K562 (cell line): ENCODE measurements around the gene TAAR8. TPM values are rescaled to one million over a fixed set of nuclear protein-coding genes. Genes with fewer than 3 reads are reported as not detected.

ENCODE experiments used
- ATAC-seq: fragments of 200-7000 bp; cut with Tn5 transposase; 3 replicates; pipeline ENCODE4 v1.9.1; 2020; ENCODE audit warnings: moderate library complexity
- BruUV-seq: library from RNA; stranded (reverse); fragments of 400-500 nt; replicated peaks from 2 replicates; lab custom pipeline; 2021; lab: Mats Ljungman, UMichigan
- CTCF ChIA-PET: fragments of 300-600 bp; formaldehyde crosslinking; extraction: SDS; loops from one replicate; lab custom pipeline; 2021; ENCODE audit warnings: low intra/inter-chr PET ratio; lab: Yijun Ruan, JAX
- POLR2A ChIA-PET: fragments of 300-600, 350-650 bp; sonication (Branson Sonifier 250); formaldehyde crosslinking; extraction: SDS; loops from one replicate; lab custom pipeline; 2021; ENCODE audit warnings: antibody characterized with exemption, inconsistent platforms; lab: Yijun Ruan, JAX
- DNase-seq, 4 experiments: peaks; one replicate each; pipeline versions ENCODE4 v3.0.0 to v3.0.0-alpha.2; 2011 to 2018; ENCODE audit warnings: low spot score in 3 of 4, mixed read lengths in 3 of 4; ENCODE audit errors: extremely low read depth in 1 of 4
- FAIRE-seq: peaks from 2 replicates; lab custom pipeline; 2011; peaks lifted over from hg19 to GRCh38; lab: Jason Lieb, UNC
- H2AFZ ChIP-seq: 2 replicates; pipeline ENCODE4 v1.6.0; 2011; ENCODE audit warnings: low read depth, low read length, control low read depth, inconsistent platforms
- H3K27ac ChIP-seq: fragments of 200-600 bp; 3 replicates; pipeline ENCODE4 v1.8.0; 2011; ENCODE audit warnings: low read depth, mild to moderate bottlenecking, control low read depth, inconsistent platforms, low read length, moderate library complexity, mixed read lengths; ENCODE audit errors: extremely low read depth
- H3K27me3 ChIP-seq, 2 experiments: fragments of 300-600 bp in 1 of 2; 2 replicates in 1 of 2; 3 replicates in 1 of 2; pipeline versions ENCODE4 v1.6.0 to v1.8.0; 2011; ENCODE audit warnings: inconsistent platforms in 2 of 2, low read length in 2 of 2, mild to moderate bottlenecking in 1 of 2, mixed read lengths in 1 of 2, moderate library complexity in 1 of 2; ENCODE audit not compliant: control insufficient read depth in 2 of 2, insufficient read depth in 2 of 2
- H3K36me3 ChIP-seq: fragments of 300-600 bp; 3 replicates; pipeline ENCODE4 v1.8.0; 2011; ENCODE audit warnings: mild to moderate bottlenecking, low read length, inconsistent platforms; ENCODE audit not compliant: control insufficient read depth, insufficient read depth
- H3K4me1 ChIP-seq, 2 experiments: fragments of 200-600 bp in 1 of 2; replicated peaks in 1 of 2; 2 replicates in 1 of 2; 3 replicates in 1 of 2; pipeline versions ENCODE4 v1.5.1 to v1.8.0; 2011; ENCODE audit warnings: inconsistent platforms in 2 of 2, low read length in 2 of 2, mild to moderate bottlenecking in 1 of 2, mixed read lengths in 1 of 2, moderate library complexity in 1 of 2; ENCODE audit not compliant: control insufficient read depth in 2 of 2, insufficient read depth in 2 of 2
- H3K4me2 ChIP-seq: 2 replicates; pipeline ENCODE4 v1.6.1; 2011; ENCODE audit warnings: low read length, control low read depth, inconsistent platforms, mixed read lengths; ENCODE audit not compliant: insufficient read depth
- H3K4me3 ChIP-seq: fragments of 200-600 bp; sonication (generic), shearing (Covaris generic); 2 replicates; pipeline ENCODE4 v1.5.1; 2016; ENCODE audit warnings: control low read depth, inconsistent platforms
- H3K79me2 ChIP-seq: fragments of 200-600 bp; 3 replicates; pipeline ENCODE4 v1.8.0; 2011; ENCODE audit warnings: low read length, inconsistent platforms; ENCODE audit not compliant: control insufficient read depth, insufficient read depth
- H3K9ac ChIP-seq, 2 experiments: 2 replicates each; pipeline versions ENCODE4 v1.6.0 to v1.6.1; 2011; ENCODE audit warnings: low read depth in 2 of 2, low read length in 2 of 2, control low read depth in 1 of 2, inconsistent platforms in 1 of 2, mild to moderate bottlenecking in 1 of 2, mixed read lengths in 1 of 2; ENCODE audit not compliant: insufficient read depth in 1 of 2
- H3K9me1 ChIP-seq: one replicate; pipeline ENCODE4 v1.6.0; 2011; ENCODE audit warnings: inconsistent platforms, mild to moderate bottlenecking, low read length, moderate library complexity; ENCODE audit not compliant: control insufficient read depth, insufficient read depth
- H3K9me3 ChIP-seq: replicated peaks from 2 replicates; pipeline ENCODE4 v1.5.1; 2011; ENCODE audit warnings: low read depth, low read length, inconsistent platforms; ENCODE audit not compliant: control insufficient read depth, insufficient read depth
- H4K20me1 ChIP-seq: replicated peaks from 2 replicates; pipeline ENCODE4 v1.6.1; 2011; ENCODE audit warnings: low read length, inconsistent platforms, mixed read lengths; ENCODE audit not compliant: control insufficient read depth, insufficient read depth
- CUX1 ChIP-seq: fragments of 200-800 bp; sonication (Bioruptor generic); IDR thresholded peaks from 2 replicates; pipeline ENCODE4 v1.6.1; 2016; ENCODE audit warnings: missing genetic modification characterization, missing compliant biosample characterization
- RNF219 ChIP-seq: fragments of 250-450 bp; sonication (Bioruptor Pico); IDR thresholded peaks from 2 replicates; pipeline ENCODE4 v1.5.0; 2022; ENCODE audit warnings: mild to moderate bottlenecking
- USF2 ChIP-seq: sonication (generic); formaldehyde crosslinking; IDR thresholded peaks from 2 replicates; pipeline ENCODE4 v1.5.0; 2020; ENCODE audit warnings: missing genetic modification reagents
- ZNF354B ChIP-seq: fragments of 250-450 bp; sonication (Bioruptor Pico); IDR thresholded peaks from 2 replicates; pipeline ENCODE4 v1.4.0; 2020
- ZNF668 ChIP-seq: fragments of 250-450 bp; sonication (Bioruptor Pico); IDR thresholded peaks from 2 replicates; pipeline ENCODE4 v1.8.0; 2022; ENCODE audit warnings: mild to moderate bottlenecking, inconsistent platforms
- WGBS: fragments of 100-300 bp; shearing (Covaris generic); methylation state at CpG from one replicate; pipeline ENCODE4 v1.1.6; 2016; ENCODE audit warnings: low coverage, mixed read lengths; ENCODE audit not compliant: insufficient coverage; ENCODE audit errors: missing lambda C conversion rate; 5-methylcytosine and 5-hydroxymethylcytosine counted together
- in situ Hi-C: fragments of 300-500 bp; cut with MboI; formaldehyde crosslinking; loops from 4 replicates; pipeline ENCODE4 v1.15.0; 2018; ENCODE audit warnings: inconsistent platforms, mixed read lengths
- intact Hi-C: fragments of 100-400 bp; cut with micrococcal nuclease; formaldehyde crosslinking; loops from 2 replicates; pipeline ENCODE4 v1.14.2; 2022
- polyA plus RNA-seq, 8 experiments: library from polyadenylated mRNA; depleted of rRNA in 4 of 8; stranded (reverse) in 5 of 8; unstranded in 3 of 8; fragments of >200 nt; fragmentation: Nextera tagmentation in 2 of 8; fragmentation: Illumina TruSeq in 1 of 8; extraction: Ambion mirVana in 2 of 8; extraction: Trizol in 1 of 8; gene quantifications; 2 replicates each; pipeline versions ENCODE4 v1.2.1 to v1.2.3, GENCODE V29; 2011 to 2014; ENCODE audit warnings: inconsistent platforms in 1 of 8, missing spikeins in 1 of 8
- total RNA-seq, 7 experiments: library from RNA; depleted of rRNA in 6 of 7; stranded (reverse); fragments of >200 nt in 6 of 7; fragmentation: Illumina TruSeq in 2 of 7; extraction: Trizol in 2 of 7; gene quantifications; 2 replicates each; pipeline versions ENCODE4 v1.2.1 to v1.2.3, GENCODE V29; 2011 to 2021; ENCODE audit warnings: low replicate concordance in 1 of 7

The TAAR8 gene
- total and polyA plus RNA-seq, 9 of the 15 experiments (the other 6 are each of a cell fraction or from before 2014, with no cell fraction given) = not detected

- Histone ChIP-seq H3K79me2 (peaks cover 71% of the 10 kb centered on the region), H3K9ac (no peak overlapping the region), H3K36me3 (peaks cover 22% of the 10 kb centered on the region), H3K4me2 (no peak overlapping the region), H3K9me1 (no peaks in the 10 kb centered on the region), H3K27me3 (no peaks in the 10 kb centered on the region), H2AFZ (no peak overlapping the region), H3K4me1 (peaks cover 0 to 10% of the 10 kb centered on the region in 2 experiments; a peak in 3 of 5 replicates), H3K27ac (no peak overlapping the region), H3K4me3 (no peak overlapping the region), H3K9me3 (no peaks in the 10 kb centered on the region), H4K20me1 (no peaks in the 10 kb centered on the region; the same call in 1 of the 2 replicates)
- ChIA-PET CTCF (no interaction called here), POLR2A (no interaction called here)
- intact Hi-C loops (no loop called here), in situ Hi-C loops (loop anchor here (25.0 kb wide), 1 partner anchor 1581 kb away; no protein-coding TSS in a partner anchor)
- no TSS peak for BruUV-seq
- DNase-seq (no peak), FAIRE-seq (no peak), ATAC-seq (no peak)
- 98% methylated on average over 2 of the region's 2 CpGs for WGBS
- TF ChIP-seq ZNF354B (CRISPR knock-in tag) = no peak
- TF ChIP-seq ZNF668 (CRISPR knock-in tag) = no peak
- no peak for TF ChIP-seq USF2
- TF ChIP-seq CUX1 (CRISPR knock-in tag) = no peak
- no peak for TF ChIP-seq RNF219
Measured at GRCh38 chr6:132506461-132506860, 46.0 kb upstream of the TAAR8 start.
